ENCODE results near the gene FTSJ3.

FTSJ3 gene

GRCh38 chr17:63842540-63843386 lies 15.3 kb upstream of the FTSJ3 start, which contains the start of gene SMARCD2:
TSS of gene SMARCD2 (minus strand) at chr17:63842685. CDS start at chr17:63842674, 11 bp downstream.
- DNase-seq: peak; percentile 97

GRCh38 chr17:63842173-63842539 lies 14.7 kb upstream of the FTSJ3 start:
- DNase-seq: no peak

DNA sequence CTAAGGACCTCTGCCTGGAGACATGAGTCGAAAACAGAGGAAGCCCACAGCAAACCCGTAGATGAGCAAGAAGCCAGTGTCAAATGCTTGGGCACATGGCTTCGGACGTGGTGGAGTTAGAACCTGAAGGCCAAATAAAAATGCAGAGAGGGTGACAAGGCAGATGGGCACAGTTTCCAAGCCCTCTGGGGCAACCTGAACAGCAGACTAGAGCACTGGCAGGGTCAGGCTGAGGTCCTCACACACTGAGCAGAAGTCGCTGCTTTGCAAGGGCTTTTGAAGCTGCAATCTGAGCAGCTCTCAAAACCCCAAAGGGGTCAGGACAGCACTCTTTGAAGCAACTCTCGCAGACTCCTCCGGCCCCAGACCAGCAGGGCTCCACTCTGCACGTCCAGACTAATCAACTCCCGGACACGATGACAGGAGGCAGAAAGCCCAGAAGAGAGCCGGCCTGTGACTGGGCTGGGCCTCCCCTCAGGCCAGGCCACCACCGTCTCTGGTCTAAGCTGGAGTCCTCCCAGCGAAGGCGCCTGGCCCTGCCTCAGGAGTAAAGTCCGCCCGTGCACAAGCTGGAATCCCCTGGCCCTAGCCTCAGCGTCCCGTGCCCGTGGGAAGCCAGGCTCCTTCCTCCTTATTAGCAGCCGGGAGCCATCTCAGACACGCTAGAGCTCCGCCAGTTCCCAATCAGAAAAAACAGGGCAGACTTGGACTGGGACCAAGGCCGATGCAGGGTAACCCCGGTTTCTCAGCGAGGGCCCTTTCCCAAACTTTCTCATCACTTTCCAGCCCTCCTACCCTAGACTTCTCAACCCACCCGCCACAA lies 14.1 kb upstream of the FTSJ3 start:
- DNase-seq: no peak

DNA sequence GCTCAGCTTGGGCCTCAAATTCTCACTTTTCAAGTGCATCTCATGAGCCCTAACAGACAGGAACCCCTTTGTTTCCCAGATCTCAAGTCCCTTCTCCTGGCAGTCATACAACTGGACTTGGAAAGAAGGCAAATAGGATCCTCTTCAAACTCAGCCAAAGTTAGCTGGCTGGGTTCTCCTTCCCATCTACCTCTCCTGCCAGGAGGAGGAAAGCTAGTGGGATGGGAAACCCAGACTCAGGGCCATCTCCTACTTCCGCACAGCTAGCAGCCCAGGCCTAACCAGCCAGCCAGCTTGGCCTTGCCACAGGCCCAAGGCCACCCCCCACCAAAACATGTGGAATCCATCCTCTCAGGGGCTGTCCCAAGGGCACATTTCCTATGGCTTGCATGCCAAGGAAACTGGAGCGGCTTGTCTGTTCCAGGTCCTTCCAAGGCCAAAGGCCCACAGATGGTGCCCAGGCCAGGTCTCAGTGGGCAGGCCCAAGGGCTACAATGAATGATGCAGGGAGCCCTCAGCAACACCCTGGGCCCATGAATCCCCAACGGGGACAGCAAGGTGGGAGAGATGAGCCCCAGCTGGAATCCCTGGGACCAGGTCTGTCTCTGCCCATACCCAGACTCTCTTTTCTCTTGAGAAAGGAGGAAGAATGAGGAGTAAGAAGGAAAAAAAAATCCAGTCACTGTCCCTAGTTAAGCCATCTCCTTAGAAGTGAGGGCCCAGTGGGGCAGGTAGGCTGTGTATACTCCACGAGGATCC lies 13.3 kb upstream of the FTSJ3 start:
- no peak for DNase-seq

DNA sequence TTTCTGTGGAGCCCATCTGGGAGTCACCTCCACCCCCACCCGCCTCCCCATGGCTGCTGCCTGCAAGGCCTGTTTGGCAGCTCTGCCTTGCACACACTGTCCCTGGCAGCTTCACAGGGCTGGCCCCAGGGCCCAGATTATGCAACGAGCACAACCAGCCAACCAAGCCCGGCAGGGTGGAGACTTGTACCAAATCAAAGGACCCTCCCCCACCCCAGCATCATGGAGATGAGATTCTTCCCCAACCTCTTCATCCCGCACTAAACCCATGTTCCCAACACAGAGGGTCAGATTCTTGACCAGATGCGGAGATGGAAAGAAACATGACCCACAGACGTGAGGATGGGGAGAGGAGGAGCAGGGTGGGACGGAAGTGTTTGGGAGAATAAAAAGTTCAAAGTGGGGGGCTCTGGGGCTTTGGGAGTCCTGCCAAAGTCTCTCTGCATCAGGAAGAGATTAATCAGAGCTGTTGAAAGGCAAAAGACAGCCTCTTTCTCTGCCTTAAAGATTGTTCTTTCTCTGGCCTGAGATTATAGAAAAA lies 11.2 kb upstream of the FTSJ3 start:
- DNase-seq: no peak

DNA sequence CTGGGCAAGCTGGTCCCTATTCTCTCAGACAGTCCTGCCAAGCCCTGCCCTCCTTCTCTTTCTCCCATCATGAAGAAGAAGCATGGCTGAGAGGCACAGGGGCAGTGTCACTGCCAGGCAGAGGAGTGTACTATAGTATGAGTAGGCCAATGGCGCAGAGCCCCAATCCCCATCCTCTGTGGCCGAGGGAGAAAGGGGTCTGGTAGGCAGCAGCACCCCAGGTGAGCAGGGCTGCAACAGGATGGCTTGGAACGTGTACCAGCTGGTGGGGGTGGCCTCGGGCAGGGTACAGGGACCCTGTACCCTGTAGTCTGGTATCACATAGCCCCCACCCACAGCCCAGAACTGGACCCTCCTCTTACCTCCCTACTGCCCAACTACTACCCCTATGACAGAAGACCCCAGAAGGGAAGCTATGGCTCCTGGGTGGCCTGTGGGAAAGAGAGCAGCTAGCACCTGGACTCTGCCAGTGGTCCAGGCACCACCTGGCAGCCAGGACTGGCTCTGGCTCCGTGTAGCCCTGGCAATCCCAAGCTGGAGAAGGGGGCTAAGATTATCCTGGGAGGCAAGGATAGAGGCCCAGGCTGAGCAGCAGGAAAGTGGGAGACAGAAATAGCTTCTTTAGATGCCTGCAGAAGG lies 10.6 kb upstream of the FTSJ3 start:
- DNase-seq: no peak

GRCh38 chr17:63837480-63837879 lies 10.0 kb upstream of the FTSJ3 start:
- DNase-seq: no peak

- no peak for DNase-seq
These were observed 9.3 kb upstream of the FTSJ3 start for GRCh38 chr17:63836811-63837210.

DNA sequence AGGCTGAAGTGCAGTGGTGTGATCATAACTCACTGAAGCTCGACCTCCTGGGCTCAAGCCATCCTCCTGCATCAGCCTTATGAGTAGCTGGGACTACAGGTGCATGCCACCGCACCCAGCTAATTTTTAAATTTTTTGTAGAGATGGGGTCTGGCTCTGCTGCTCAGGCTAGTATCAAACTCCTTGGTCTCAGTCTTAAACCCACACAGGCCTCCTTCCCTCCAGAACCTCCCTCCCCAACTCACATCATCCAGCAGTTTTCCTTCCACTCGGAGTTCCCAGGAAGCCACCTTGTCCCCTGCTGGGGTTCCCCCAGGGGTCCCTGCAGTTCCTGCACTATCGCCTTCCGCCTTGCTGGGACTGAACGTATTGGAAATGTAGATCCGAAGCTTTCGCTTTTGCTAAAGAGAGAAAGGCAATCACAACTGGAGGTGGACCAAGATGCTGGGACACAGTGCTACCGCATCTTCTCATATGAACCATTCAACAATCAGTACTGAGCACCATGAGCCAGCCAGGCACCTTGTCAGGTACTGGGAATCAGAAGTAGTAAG lies 7.8 kb upstream of the FTSJ3 start:
- no peak for DNase-seq

DNA sequence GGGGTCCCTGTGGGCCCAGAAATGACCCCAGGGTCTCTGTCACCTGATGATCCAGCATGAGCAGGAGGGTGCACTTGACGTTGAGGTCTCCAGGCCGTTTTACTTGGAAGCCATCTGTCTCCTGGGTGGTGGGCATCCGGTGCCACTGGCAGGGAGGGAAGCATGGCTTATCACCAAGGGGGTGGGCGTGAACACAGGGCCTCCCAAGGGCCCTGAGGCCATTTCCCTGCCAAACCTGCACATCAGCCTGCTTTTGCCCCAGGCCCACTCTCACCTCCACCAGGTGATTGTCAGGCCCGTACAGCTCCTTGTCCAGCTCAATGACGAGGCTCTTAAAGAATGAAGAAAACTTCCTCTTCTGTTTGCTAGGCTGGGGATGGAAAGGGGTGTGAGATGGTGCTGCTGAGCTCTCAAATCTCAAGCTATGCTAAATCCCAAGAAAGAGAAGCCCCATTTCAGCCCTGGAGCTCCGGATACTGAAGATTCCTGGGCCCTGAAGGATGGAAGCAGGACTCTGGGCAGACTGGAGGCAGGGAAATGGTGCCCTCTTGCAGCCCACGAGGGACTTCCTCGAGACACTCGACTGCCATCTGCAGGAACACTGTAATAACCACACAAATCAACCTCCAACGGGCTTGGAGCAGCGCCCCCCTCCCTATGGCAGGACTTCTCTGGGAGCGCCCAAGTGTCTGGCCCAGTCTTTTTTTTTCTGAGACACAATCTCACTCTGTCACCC lies 7.1 kb upstream of the FTSJ3 start:
- DNase-seq: peak; percentile 81

GRCh38 chr17:63833741-63834373 lies 6.4 kb upstream of the FTSJ3 start:
- DNase-seq: no peak

DNA sequence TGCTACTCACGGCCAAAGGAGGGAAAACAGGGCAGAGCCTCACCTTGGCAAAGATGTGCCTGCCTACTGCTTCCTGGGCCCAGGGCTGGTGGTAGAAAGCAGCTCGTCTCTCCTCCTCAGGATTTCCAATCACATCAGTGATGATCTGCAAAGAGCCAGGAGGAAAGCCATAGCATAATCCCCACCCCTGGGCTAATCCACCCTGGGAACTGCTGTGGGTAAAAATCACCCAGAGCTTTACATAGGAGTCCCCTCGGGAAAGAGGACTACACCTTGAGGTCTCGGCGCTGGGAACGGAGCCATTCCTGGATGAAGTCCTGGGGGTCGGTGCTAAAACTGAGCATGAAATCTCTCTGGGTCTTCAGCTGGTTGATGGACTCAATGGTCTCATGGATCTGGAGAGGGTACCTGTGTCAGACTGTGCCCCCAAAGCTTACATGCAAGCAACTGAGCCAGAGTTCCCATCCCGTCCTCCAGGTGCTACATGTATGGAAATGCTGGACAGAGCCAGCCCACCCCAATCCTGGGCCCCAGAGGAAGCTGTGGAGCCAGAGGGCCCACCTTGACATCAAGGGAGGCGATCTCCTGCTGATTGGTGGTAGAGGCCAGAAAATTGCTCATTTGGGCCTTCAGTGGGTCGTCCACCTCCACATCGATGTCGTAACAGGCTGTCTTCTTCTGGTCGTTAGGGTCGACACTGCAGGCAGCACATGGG lies 5.7 kb upstream of the FTSJ3 start:
- no peak for DNase-seq

DNA sequence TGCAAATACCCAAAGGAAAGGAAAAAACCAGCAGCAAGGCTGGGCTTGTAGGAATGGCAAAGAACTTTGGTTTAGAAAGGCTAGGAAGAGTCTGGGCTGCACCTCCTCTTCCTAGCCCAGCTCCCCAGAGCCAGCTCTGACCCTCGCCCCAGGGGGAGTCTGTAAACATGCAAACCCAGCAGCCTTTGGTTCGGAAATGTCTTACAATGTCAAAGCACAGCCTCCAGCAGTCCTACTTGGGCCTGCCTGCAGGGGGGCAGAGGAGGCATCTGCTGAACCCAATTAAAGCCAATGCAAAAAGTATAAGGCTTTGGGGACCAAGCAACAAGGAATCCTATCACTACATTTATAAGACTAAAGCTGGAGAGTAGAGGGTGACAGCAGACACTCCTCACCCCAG lies 5.0 kb upstream of the FTSJ3 start:
- DNase-seq: no peak

- no peak for DNase-seq
These were observed 4.6 kb upstream of the FTSJ3 start for GRCh38 chr17:63832014-63832413.

GRCh38 chr17:63831505-63831904 lies 4.0 kb upstream of the FTSJ3 start:
- no peak for DNase-seq

GRCh38 chr17:63830904-63831491 lies 3.5 kb upstream of the FTSJ3 start:
- DNase-seq: no peak

DNA sequence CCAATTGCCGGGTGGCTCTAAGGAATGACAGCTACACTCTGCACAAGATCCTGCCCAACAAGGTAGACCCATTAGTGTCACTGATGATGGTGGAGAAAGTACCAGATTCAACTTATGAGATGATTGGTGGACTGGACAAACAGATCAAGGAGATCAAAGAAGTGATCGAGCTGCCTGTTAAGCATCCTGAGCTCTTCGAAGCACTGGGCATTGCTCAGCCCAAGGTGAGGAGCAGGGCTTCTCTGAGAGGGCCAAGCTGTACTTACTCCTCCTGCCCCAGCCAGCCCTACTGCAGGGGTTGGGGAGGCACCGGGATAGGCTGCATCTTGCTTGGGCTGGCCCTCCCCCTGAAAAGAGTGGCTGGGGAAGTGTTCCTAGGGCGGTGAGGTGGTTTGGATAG lies 2.8 kb upstream of the FTSJ3 start:
- DNase-seq: no peak

GRCh38 chr17:63828936-63829335 lies 1.5 kb upstream of the FTSJ3 start:
- no peak for DNase-seq

- DNase-seq: no peak
These were observed 348 bp upstream of the FTSJ3 start for GRCh38 chr17:63827801-63828221.

- DNase-seq: no peak
These were observed 928 bp downstream of the FTSJ3 start for GRCh38 chr17:63826468-63827001.

Data from DMS 273 treated with DMSO at 0.1 percent for 48 hours (cell line).